Peyer's patch (tissue), 4 donors: ENCODE data around the gene HP. TPM values are rescaled to one million over a fixed set of nuclear protein-coding genes. Genes with fewer than 3 reads are reported as not detected.
"Not testable (repeated sequence)": the region's sequence is repeated elsewhere in the genome, so short reads cannot be mapped to it uniquely, and the experiment has no call there.

ENCODE experiments used
- DNase-seq, 3 donors: peaks; one replicate each; pipeline ENCODE4 v3.0.0-alpha.2; 2017 to 2019
- H3K27ac ChIP-seq, 4 donors: fragments of 200-600 bp; sonication (generic); one replicate each; pipeline ENCODE4 v1.5.1; 2016 to 2019
- H3K27me3 ChIP-seq, 2 donors: fragments of 200-600 bp; sonication (generic); one replicate each; pipeline ENCODE4 v1.5.1; 2019
- H3K36me3 ChIP-seq, 3 donors: fragments of 200-600 bp; sonication (generic); one replicate each; pipeline ENCODE4 v1.5.1; 2016 to 2019
- H3K4me1 ChIP-seq, 4 donors: fragments of 200-600 bp; sonication (generic); one replicate each; pipeline ENCODE4 v1.5.1; 2016 to 2019
- H3K4me3 ChIP-seq, 4 donors: fragments of 200-600 bp; sonication (generic); 1 replicate in 3 of 4; 2 replicates in 1 of 4; pipeline ENCODE4 v1.5.1; 2016 to 2019; ENCODE audit warnings: mild to moderate bottlenecking in 1 of 4
- H3K9me3 ChIP-seq, 4 donors: fragments of 200-600 bp; sonication (generic); one replicate each; pipeline ENCODE4 v1.5.1; 2016 to 2019; ENCODE audit warnings: mild to moderate bottlenecking in 1 of 4
- POLR2A ChIP-seq, 2 donors: fragments of 450-650 bp; IDR thresholded peaks; one replicate each; pipeline ENCODE4 v1.5.1; 2017; ENCODE audit warnings: antibody characterized with exemption in 2 of 2, mild to moderate bottlenecking in 2 of 2, moderate library complexity in 2 of 2
- total RNA-seq, 4 donors: library from RNA; depleted of rRNA; stranded (reverse); fragments of >200 nt; gene quantifications; one replicate each; pipeline ENCODE4 v1.1.0, GENCODE V29; 2016
- TF ChIP-seq, protein P1 (sequence below), 6 experiments: fragments of 450-650 bp in 4 of 6; fragments of 200-600 bp in 2 of 6; sonication (generic) in 1 of 6; IDR thresholded peaks; one replicate each; pipeline ENCODE4 v1.5.1; 2017 to 2019; ENCODE audit warnings: antibody characterized with exemption in 6 of 6, mild to moderate bottlenecking in 3 of 6, moderate library complexity in 1 of 6

The HP gene, protein sequence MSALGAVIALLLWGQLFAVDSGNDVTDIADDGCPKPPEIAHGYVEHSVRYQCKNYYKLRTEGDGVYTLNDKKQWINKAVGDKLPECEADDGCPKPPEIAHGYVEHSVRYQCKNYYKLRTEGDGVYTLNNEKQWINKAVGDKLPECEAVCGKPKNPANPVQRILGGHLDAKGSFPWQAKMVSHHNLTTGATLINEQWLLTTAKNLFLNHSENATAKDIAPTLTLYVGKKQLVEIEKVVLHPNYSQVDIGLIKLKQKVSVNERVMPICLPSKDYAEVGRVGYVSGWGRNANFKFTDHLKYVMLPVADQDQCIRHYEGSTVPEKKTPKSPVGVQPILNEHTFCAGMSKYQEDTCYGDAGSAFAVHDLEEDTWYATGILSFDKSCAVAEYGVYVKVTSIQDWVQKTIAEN
- total RNA-seq: not detected

DNA sequence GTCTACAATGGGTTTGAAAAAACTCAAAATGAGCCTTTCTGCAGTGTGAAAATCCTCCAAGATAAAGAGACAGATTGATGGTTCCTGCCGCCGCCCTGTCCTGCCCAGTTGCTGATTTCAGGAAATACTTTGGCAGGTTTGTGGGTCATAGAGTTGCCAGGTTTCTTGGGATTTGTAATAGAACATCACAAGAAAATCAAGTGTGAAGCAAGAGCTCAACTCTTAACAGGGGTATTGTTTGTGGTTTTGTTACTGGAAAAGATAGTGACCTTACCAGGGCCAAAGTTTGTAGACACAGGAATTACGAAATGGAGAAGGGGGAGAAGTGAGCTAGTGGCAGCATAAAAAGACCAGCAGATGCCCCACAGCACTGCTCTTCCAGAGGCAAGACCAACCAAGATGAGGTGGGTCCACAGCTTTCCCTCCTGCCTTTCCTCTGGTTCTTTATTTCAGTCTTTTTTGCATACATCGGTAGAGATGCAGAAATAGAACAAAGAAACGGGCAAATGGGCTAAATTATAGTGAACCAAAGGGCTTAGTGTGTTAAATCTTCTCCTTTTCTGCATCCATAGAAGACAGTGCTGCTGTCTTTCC lies at the start of gene HP:
HP (plus strand) TSS at position 252 of the 594 bp plus-strand sequence; CDS start at position 400, 148 bp downstream.
- H3K27ac ChIP-seq, H3K27me3 ChIP-seq, H3K9me3 ChIP-seq, H3K4me1 ChIP-seq, DNase-seq, H3K4me3 ChIP-seq, H3K36me3 ChIP-seq: not testable (repeated sequence)

DNA sequence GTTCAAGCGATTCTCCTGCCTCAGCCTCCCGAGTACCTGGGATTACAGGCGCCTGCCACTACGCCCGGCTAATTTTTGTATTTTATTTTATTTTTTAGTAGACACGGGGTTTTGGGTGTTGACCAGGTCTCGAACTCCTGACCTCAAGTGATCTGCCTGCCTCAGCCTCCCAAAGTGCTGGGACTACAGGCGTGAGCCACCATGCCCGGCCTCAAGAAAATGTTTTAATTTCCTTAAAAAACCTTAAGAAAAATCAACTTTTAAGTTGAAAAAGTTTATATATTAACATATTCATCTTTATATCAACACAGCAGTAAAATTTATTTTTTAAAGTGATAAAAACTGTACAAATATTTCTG lies 46.3 kb upstream of the HP start:
- peak overlapping the region; percentile 1 to 97 (median 89) for H3K4me3 ChIP-seq
- H3K27me3 ChIP-seq, DNase-seq, H3K9me3 ChIP-seq, H3K36me3 ChIP-seq, H3K4me1 ChIP-seq: not testable (repeated sequence)
- H3K27ac ChIP-seq: peak overlapping the region in 2 of 4 donors; percentile 28 to 34

DNA sequence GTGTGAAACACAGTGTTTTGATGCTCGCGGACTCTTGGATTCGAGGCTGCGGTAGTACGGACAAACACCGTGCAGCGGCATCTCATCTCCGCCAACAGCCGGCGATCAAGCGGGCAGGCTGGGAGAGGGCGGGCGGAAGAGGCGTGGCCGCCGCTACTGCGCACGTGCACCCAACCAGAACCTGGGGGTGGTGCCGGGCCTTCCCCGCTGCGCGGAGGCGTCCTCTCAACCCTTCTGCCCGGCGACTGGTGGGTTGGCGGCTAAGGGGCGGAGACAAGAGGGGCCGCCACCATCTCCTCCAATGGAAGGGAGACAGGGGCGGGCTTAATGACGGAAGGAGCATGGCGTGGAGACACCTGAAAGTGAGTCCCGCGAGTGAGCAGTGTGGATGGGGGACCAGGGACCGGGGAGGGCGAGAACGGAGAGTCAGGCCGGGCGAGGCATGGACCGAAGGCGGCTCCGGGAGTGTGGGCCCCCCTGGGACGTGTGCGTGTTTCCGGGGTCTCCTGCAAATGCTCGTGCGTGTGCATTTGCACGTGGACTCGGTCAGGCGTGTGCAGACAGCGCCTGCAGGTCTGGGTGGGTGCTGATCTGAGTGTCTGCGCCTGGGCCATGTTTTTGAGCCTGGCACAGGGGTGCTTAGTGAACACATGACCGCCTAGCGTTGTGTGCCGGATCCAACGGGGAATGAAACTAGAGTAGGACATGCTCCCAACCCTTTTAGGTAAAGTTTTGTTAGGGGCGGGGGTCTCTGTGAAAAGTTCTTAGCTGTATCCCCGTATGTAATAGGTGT lies 45.7 kb upstream of the HP start, which contains the start of gene DHODH:
DHODH (plus strand) TSS at position 321 of the 793 bp plus-strand sequence; CDS start at position 342, 21 bp downstream.
- H3K27ac ChIP-seq: peak within 1 kb of the TSS; percentile 44 to 84 (median 54)
- TF ChIP-seq, protein P1, sequence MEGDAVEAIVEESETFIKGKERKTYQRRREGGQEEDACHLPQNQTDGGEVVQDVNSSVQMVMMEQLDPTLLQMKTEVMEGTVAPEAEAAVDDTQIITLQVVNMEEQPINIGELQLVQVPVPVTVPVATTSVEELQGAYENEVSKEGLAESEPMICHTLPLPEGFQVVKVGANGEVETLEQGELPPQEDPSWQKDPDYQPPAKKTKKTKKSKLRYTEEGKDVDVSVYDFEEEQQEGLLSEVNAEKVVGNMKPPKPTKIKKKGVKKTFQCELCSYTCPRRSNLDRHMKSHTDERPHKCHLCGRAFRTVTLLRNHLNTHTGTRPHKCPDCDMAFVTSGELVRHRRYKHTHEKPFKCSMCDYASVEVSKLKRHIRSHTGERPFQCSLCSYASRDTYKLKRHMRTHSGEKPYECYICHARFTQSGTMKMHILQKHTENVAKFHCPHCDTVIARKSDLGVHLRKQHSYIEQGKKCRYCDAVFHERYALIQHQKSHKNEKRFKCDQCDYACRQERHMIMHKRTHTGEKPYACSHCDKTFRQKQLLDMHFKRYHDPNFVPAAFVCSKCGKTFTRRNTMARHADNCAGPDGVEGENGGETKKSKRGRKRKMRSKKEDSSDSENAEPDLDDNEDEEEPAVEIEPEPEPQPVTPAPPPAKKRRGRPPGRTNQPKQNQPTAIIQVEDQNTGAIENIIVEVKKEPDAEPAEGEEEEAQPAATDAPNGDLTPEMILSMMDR (IDR thresholded peaks at IDR 0.05): peak in 3 of 6 experiments; percentile 4 to 15 (median 9)
- peak in 1 of 2 donors; percentile 33 for TF ChIP-seq POLR2A (IDR thresholded peaks at IDR 0.05)
- H3K36me3 ChIP-seq: no peaks in the 10 kb centered on the region

DNA sequence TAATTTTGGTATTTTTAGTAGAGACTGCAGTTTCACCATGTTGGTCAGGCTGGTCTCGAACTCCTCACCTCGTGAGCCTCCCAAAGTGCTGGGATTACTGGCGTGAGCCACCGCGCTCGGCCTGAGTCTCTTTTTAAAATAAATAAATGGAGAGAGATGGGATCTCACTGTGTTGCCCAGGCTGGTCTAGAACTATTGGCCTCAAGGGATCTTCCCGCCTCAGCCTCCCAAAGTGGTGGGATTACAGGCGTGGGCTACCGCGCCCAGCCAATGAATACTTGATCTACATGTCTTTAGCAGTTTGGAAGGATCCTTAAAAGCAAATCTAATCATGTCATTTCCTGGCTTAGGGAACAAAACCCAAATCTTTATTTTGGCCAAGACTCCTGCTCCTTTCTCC lies 44.5 kb upstream of the HP start:
- no peaks in the 10 kb centered on the region for H3K9me3 ChIP-seq
- H3K27ac ChIP-seq: no peak overlapping the region
- no peaks in the 10 kb centered on the region for H3K27me3 ChIP-seq
- H3K36me3 ChIP-seq: no peaks in the 10 kb centered on the region
- no peak overlapping the region for H3K4me3 ChIP-seq
- no peak for TF ChIP-seq POLR2A (IDR thresholded peaks at IDR 0.05)
- TF ChIP-seq, protein P1 (IDR thresholded peaks at IDR 0.05): no peak
- peaks cover 0 to 4% (median 0%) of the 10 kb centered on the region in 4 donors for H3K4me1 ChIP-seq
- DNase-seq: no peak

More for the DNA sequence above, 45.7 kb upstream of the HP start, which contains the start of gene DHODH:
- H3K4me1 ChIP-seq: peaks cover 0 to 4% (median 0%) of the 10 kb centered on the region in 4 donors
- H3K4me3 ChIP-seq: peak within 1 kb of the TSS; percentile 85 to 97 (median 92)
- no peaks in the 10 kb centered on the region for H3K9me3 ChIP-seq
- no peaks in the 10 kb centered on the region for H3K27me3 ChIP-seq
- DNase-seq: peak; percentile 96 to 99 (median 98)

DNA sequence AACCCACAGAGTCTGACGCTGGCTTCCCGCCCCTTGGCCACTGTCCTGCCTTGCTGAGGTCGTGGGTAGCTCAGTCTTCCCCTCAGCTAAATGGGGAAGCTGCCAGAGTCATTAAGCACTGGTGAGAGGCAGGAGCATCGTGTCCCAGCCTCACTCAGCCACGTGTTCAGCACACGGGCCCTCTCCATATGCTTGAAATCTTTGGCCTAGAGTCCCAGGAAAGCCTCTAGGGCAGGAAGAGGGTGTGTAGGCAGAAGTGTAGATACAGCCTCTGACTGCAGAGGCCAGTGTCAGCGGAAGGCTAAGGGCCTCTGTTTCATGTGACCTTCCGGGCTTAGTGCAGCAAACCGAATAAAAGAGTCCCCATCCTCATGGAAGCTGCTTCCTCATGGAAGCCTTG lies 41.7 kb upstream of the HP start:
- Histone ChIP-seq H3K4me3 (no peak overlapping the region), H3K9me3 (no peaks in the 10 kb centered on the region), H3K4me1 (peaks cover 0 to 4% (median 0%) of the 10 kb centered on the region in 4 donors), H3K27me3 (no peaks in the 10 kb centered on the region), H3K27ac (no peak overlapping the region), H3K36me3 (peaks cover 0 to 3% (median 0%) of the 10 kb centered on the region in 3 donors)
- DNase-seq: no peak
- TF ChIP-seq POLR2A (IDR thresholded peaks at IDR 0.05): no peak
- TF ChIP-seq, protein P1 (IDR thresholded peaks at IDR 0.05): no peak

DNA sequence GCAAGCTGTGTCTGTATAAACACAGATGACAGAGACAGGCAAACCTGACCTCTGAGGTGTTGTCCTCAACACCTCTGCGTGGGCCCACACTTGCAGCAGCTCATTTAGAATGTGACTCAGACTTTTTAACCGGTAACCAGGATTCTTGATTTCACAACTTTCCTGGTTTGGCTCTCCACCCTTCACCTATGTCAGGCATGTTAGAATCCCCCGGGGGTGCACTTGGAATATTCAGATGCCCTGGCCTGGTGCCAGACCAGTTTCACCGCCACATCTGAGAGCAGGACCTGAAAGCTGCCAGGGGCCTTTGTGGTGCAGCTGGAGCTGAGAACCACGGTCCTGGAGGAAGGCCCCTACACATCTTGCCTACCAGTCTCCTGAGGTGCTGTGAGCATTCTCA lies 40.9 kb upstream of the HP start:
- Histone ChIP-seq H3K4me3 (peak overlapping the region in 1 of 4 donors; percentile 0), H3K36me3 (peaks cover 0 to 10% (median 0%) of the 10 kb centered on the region in 3 donors), H3K27ac (no peak overlapping the region), H3K9me3 (no peaks in the 10 kb centered on the region), H3K4me1 (no peaks in the 10 kb centered on the region), H3K27me3 (no peaks in the 10 kb centered on the region)
- no peak for TF ChIP-seq POLR2A (IDR thresholded peaks at IDR 0.05)
- TF ChIP-seq, protein P1 (IDR thresholded peaks at IDR 0.05): no peak
- DNase-seq: no peak
